Epidermal melanocyte (primary cell): ENCODE data around the gene IRGC.
"Not testable (repeated sequence)": the region's sequence is repeated elsewhere in the genome, so short reads cannot be mapped to it uniquely, and the experiment has no call there.

Experiments used
- DNase-seq: peaks from one replicate; pipeline ENCODE4 v3.0.0; 2011; ENCODE audit warnings: low spot score; ENCODE audit not compliant: insufficient read length

The IRGC gene

GRCh38 chr19:43754253-43754502 lies 38.3 kb downstream of the IRGC start:
- DNase-seq, result no peak

- DNase-seq, result peak; percentile 94
Observed at GRCh38 chr19:43754503-43755255, 38.8 kb downstream of the IRGC start, which contains the start of gene SMG9. SMG9 (minus strand) TSS chr19:43754962; CDS start chr19:43750741, 4,221 bp downstream.

GRCh38 chr19:43755256-43755801 lies 39.5 kb downstream of the IRGC start:
- DNase-seq, result peak; percentile 42

GRCh38 chr19:43759515-43759914 lies 43.6 kb downstream of the IRGC start:
- no peak for DNase-seq

GRCh38 chr19:43760941-43761340 lies 45.1 kb downstream of the IRGC start:
- DNase-seq, result no peak

GRCh38 chr19:43762814-43763213 lies 46.9 kb downstream of the IRGC start:
- no peak for DNase-seq

GRCh38 chr19:43763473-43763939 lies 47.6 kb downstream of the IRGC start:
- DNase-seq, result no peak

- not testable (repeated sequence) for DNase-seq
Observed at GRCh38 chr19:43764684-43765083, 48.8 kb downstream of the IRGC start.

- no peak for DNase-seq
Observed at GRCh38 chr19:43765109-43765876, 49.4 kb downstream of the IRGC start.

- no peak for DNase-seq
Observed at GRCh38 chr19:43766755-43767043, 50.8 kb downstream of the IRGC start.

GRCh38 chr19:43767316-43767715 lies 51.4 kb downstream of the IRGC start:
- DNase-seq, result no peak

GRCh38 chr19:43767818-43768217 lies 51.9 kb downstream of the IRGC start:
- DNase-seq, result no peak

GRCh38 chr19:43768273-43769050 lies 52.6 kb downstream of the IRGC start:
- DNase-seq, result no peak

- DNase-seq, result no peak
Observed at GRCh38 chr19:43769256-43769655, 53.4 kb downstream of the IRGC start.
